Liver (tissue), 9 donors: ENCODE results near the gene LRP10. TPM values are rescaled to one million over a fixed set of nuclear protein-coding genes. Genes with fewer than 3 reads are reported as not detected.

ENCODE experiments used
- DNase-seq: peaks from one replicate; pipeline ENCODE4 v3.0.0-alpha.2; 2017; ENCODE audit warnings: low spot score
- H3K27ac ChIP-seq, 2 donors: one replicate each; pipeline ENCODE4 v1.7.0; 2013; ENCODE audit warnings: inconsistent platforms in 2 of 2, low read length in 2 of 2, control low read depth in 1 of 2, low read depth in 1 of 2, mild to moderate bottlenecking in 1 of 2
- H3K27me3 ChIP-seq, 4 donors: one replicate each; pipeline versions ENCODE4 v1.6.1 to v1.7.0; 2013; ENCODE audit warnings: low read length in 3 of 4, inconsistent platforms in 1 of 4, mild to moderate bottlenecking in 1 of 4, moderate library complexity in 1 of 4; ENCODE audit not compliant: control insufficient read depth in 4 of 4, insufficient read depth in 4 of 4
- H3K36me3 ChIP-seq, 4 donors: one replicate each; pipeline versions ENCODE4 v1.6.1 to v1.7.0; 2013; ENCODE audit warnings: low read length in 3 of 4, mild to moderate bottlenecking in 3 of 4, low read depth in 1 of 4, moderate library complexity in 1 of 4; ENCODE audit not compliant: control insufficient read depth in 4 of 4, insufficient read depth in 3 of 4
- H3K4me1 ChIP-seq, 4 donors: one replicate each; pipeline versions ENCODE4 v1.6.1 to v1.7.0; 2013; ENCODE audit warnings: low read length in 3 of 4, mild to moderate bottlenecking in 3 of 4, moderate library complexity in 1 of 4; ENCODE audit not compliant: control insufficient read depth in 4 of 4, insufficient read depth in 4 of 4
- H3K4me3 ChIP-seq, 3 donors: one replicate each; pipeline versions ENCODE4 v1.6.1 to v1.7.0; 2013; ENCODE audit warnings: low read length in 3 of 3, control low read depth in 1 of 3, low read depth in 1 of 3, mild to moderate bottlenecking in 1 of 3
- H3K9ac ChIP-seq, 2 donors: one replicate each; pipeline ENCODE4 v1.7.0; 2013; ENCODE audit warnings: low read length in 2 of 2, mild to moderate bottlenecking in 2 of 2, moderate library complexity in 2 of 2, control low read depth in 1 of 2, low read depth in 1 of 2
- H3K9me3 ChIP-seq, 4 donors: one replicate each; pipeline versions ENCODE4 v1.6.1 to v1.7.0; 2013; ENCODE audit warnings: low read length in 3 of 4; ENCODE audit not compliant: control insufficient read depth in 4 of 4
- EGR1 ChIP-seq, 2 donors: IDR thresholded peaks; 2 replicates each; pipeline ENCODE4 v1.6.1; 2016 to 2018; ENCODE audit warnings: antibody characterized with exemption in 2 of 2, low read depth in 2 of 2
- FOXA1 ChIP-seq: IDR thresholded peaks from 2 replicates; pipeline ENCODE4 v1.6.1; 2016; ENCODE audit warnings: antibody characterized with exemption
- FOXA2 ChIP-seq: IDR thresholded peaks from 2 replicates; pipeline ENCODE4 v1.6.1; 2016; ENCODE audit warnings: antibody characterized with exemption
- GABPA ChIP-seq, 2 donors: IDR thresholded peaks in 1 of 2; conservative IDR thresholded peaks in 1 of 2; 2 replicates each; pipeline ENCODE4 v1.6.1; 2016; ENCODE audit warnings: antibody characterized with exemption in 2 of 2, mild to moderate bottlenecking in 1 of 2, moderate library complexity in 1 of 2
- HNF4A ChIP-seq, 2 donors: conservative IDR thresholded peaks; 2 replicates each; pipeline ENCODE4 v1.6.1; 2016; ENCODE audit warnings: antibody characterized with exemption in 2 of 2, mild to moderate bottlenecking in 2 of 2
- HNF4G ChIP-seq: IDR thresholded peaks from 2 replicates; pipeline ENCODE4 v1.6.1; 2016; ENCODE audit warnings: antibody characterized with exemption
- JUND ChIP-seq, 2 donors: IDR thresholded peaks; 2 replicates each; pipeline ENCODE4 v1.6.1; 2016; ENCODE audit warnings: antibody characterized with exemption in 2 of 2
- NR2F2 ChIP-seq: IDR thresholded peaks from 2 replicates; pipeline ENCODE4 v1.6.1; 2016; ENCODE audit warnings: antibody characterized with exemption
- RXRA ChIP-seq, 2 donors: IDR thresholded peaks; 2 replicates each; pipeline ENCODE4 v1.6.1; 2017 to 2018; ENCODE audit warnings: antibody characterized with exemption in 2 of 2, mild to moderate bottlenecking in 1 of 2
- SP1 ChIP-seq: IDR thresholded peaks from 2 replicates; pipeline ENCODE4 v1.6.1; 2018; ENCODE audit warnings: antibody characterized with exemption, mild to moderate bottlenecking
- TAF1 ChIP-seq: conservative IDR thresholded peaks from 2 replicates; pipeline ENCODE4 v1.6.1; 2016; ENCODE audit warnings: antibody characterized with exemption, mild to moderate bottlenecking
- YY1 ChIP-seq: IDR thresholded peaks from 2 replicates; pipeline ENCODE4 v1.6.1; 2016; ENCODE audit warnings: antibody characterized with exemption, mild to moderate bottlenecking
- WGBS: extraction: QIAGEN DNeasy Blood & Tissue Kit; methylation state at CpG from one replicate; pipeline ENCODE4 v1.1.7; 2013; 5-methylcytosine and 5-hydroxymethylcytosine counted together
- polyA plus RNA-seq, 2 donors: library from polyadenylated mRNA; stranded (reverse) in 1 of 2; unstranded in 1 of 2; fragments of 200-250 nt in 1 of 2; fragments of >200 nt in 1 of 2; fragmentation: Nextera tagmentation in 1 of 2; extraction: Ambion mirVana in 1 of 2; gene quantifications; one replicate each; pipeline versions ENCODE4 v1.2.1 to v1.2.3, GENCODE V29; 2013 to 2015
- total RNA-seq, 2 donors: library from RNA; depleted of rRNA; stranded (reverse); fragments of >200 nt; gene quantifications; one replicate each; pipeline ENCODE4 v1.2.3, GENCODE V29; 2014
- TF ChIP-seq, protein P1 (sequence below): fragments of 150-350 bp; IDR thresholded peaks from 2 replicates; pipeline ENCODE4 v1.5.1; 2017; ENCODE audit warnings: improper control_type of control experiment, low read depth, low read length; ENCODE audit not compliant: missing input control
- TF ChIP-seq, protein P2 (sequence below): IDR thresholded peaks from 2 replicates; pipeline ENCODE4 v1.6.1; 2016; ENCODE audit warnings: antibody characterized with exemption
- TF ChIP-seq, protein P3 (sequence below): IDR thresholded peaks from 2 replicates; pipeline ENCODE4 v1.6.1; 2016; ENCODE audit warnings: antibody characterized with exemption
- TF ChIP-seq, protein P4 (sequence below): IDR thresholded peaks from 2 replicates; pipeline ENCODE4 v1.6.1; 2016; ENCODE audit warnings: antibody characterized with exemption, mild to moderate bottlenecking
- TF ChIP-seq, protein P5 (sequence below): IDR thresholded peaks from 2 replicates; pipeline ENCODE4 v1.6.1; 2016; ENCODE audit warnings: antibody characterized with exemption
- donor health status: healthy.
- donor health status: healthy.
- donor health status: healthy.
- donor health status: healthy.
- donor health status: healthy.

LRP10 gene
- total and polyA plus RNA-seq, 4 donors, result 19.5 to 61.7 (median 31.3) TPM

DNA sequence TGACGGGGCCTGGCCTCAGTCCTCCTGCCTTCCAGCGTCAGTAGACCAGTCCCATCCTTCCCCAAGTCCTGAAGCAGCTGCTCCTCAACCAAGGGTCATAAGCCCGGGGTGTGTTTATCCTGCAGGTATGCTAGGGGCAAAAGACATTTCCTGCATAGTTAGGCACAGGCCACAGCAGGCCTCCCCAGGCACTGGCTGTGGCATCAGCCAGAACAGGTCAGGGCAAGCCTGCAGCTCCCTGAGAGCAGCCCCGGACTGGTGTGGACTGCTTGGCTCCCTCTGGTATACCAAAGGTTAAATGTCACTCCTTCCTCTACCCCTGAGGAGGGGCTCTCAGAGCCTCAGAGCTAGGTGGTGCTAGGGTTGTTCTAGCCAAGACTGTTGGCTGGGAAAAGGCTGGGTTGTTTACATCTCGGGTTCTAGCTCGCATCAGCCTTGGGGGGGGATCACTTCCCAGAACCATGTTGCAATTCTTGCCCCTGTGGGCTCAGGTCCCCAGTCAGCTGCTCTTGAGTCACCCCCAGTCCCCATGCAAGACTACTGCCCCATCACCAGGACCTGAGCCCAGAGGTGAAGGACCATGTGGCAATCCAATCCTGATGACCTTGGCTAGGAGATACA is 32.3 kb upstream of the LRP10 start:
- H3K4me3 ChIP-seq, result no peak overlapping the region
- 76% methylated on average over 6 of the region's 6 CpGs for WGBS
- TF ChIP-seq GABPA (IDR thresholded peaks at IDR 0.05 in 1 of 2, conservative IDR thresholded peaks at IDR 0.05 in 1 of 2) (no peak), SP1 (no peak), HNF4A (conservative IDR thresholded peaks at IDR 0.05) (no peak), JUND (IDR thresholded peaks at IDR 0.05) (no peak), RXRA (IDR thresholded peaks at IDR 0.05) (no peak), NR2F2 (no peak), HNF4G (no peak), EGR1 (IDR thresholded peaks at IDR 0.05; ENCODE audit: low read depth in 2 of 2) (no peak), YY1 (no peak), FOXA1 (no peak), TAF1 (no peak), FOXA2 (no peak)
- TF ChIP-seq, protein P1, sequence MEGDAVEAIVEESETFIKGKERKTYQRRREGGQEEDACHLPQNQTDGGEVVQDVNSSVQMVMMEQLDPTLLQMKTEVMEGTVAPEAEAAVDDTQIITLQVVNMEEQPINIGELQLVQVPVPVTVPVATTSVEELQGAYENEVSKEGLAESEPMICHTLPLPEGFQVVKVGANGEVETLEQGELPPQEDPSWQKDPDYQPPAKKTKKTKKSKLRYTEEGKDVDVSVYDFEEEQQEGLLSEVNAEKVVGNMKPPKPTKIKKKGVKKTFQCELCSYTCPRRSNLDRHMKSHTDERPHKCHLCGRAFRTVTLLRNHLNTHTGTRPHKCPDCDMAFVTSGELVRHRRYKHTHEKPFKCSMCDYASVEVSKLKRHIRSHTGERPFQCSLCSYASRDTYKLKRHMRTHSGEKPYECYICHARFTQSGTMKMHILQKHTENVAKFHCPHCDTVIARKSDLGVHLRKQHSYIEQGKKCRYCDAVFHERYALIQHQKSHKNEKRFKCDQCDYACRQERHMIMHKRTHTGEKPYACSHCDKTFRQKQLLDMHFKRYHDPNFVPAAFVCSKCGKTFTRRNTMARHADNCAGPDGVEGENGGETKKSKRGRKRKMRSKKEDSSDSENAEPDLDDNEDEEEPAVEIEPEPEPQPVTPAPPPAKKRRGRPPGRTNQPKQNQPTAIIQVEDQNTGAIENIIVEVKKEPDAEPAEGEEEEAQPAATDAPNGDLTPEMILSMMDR, result no peak
- TF ChIP-seq, protein P2, sequence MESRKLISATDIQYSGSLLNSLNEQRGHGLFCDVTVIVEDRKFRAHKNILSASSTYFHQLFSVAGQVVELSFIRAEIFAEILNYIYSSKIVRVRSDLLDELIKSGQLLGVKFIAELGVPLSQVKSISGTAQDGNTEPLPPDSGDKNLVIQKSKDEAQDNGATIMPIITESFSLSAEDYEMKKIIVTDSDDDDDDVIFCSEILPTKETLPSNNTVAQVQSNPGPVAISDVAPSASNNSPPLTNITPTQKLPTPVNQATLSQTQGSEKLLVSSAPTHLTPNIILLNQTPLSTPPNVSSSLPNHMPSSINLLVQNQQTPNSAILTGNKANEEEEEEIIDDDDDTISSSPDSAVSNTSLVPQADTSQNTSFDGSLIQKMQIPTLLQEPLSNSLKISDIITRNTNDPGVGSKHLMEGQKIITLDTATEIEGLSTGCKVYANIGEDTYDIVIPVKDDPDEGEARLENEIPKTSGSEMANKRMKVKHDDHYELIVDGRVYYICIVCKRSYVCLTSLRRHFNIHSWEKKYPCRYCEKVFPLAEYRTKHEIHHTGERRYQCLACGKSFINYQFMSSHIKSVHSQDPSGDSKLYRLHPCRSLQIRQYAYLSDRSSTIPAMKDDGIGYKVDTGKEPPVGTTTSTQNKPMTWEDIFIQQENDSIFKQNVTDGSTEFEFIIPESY, result no peak
- TF ChIP-seq, protein P3, sequence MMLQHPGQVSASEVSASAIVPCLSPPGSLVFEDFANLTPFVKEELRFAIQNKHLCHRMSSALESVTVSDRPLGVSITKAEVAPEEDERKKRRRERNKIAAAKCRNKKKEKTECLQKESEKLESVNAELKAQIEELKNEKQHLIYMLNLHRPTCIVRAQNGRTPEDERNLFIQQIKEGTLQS, result no peak
- TF ChIP-seq, protein P4, sequence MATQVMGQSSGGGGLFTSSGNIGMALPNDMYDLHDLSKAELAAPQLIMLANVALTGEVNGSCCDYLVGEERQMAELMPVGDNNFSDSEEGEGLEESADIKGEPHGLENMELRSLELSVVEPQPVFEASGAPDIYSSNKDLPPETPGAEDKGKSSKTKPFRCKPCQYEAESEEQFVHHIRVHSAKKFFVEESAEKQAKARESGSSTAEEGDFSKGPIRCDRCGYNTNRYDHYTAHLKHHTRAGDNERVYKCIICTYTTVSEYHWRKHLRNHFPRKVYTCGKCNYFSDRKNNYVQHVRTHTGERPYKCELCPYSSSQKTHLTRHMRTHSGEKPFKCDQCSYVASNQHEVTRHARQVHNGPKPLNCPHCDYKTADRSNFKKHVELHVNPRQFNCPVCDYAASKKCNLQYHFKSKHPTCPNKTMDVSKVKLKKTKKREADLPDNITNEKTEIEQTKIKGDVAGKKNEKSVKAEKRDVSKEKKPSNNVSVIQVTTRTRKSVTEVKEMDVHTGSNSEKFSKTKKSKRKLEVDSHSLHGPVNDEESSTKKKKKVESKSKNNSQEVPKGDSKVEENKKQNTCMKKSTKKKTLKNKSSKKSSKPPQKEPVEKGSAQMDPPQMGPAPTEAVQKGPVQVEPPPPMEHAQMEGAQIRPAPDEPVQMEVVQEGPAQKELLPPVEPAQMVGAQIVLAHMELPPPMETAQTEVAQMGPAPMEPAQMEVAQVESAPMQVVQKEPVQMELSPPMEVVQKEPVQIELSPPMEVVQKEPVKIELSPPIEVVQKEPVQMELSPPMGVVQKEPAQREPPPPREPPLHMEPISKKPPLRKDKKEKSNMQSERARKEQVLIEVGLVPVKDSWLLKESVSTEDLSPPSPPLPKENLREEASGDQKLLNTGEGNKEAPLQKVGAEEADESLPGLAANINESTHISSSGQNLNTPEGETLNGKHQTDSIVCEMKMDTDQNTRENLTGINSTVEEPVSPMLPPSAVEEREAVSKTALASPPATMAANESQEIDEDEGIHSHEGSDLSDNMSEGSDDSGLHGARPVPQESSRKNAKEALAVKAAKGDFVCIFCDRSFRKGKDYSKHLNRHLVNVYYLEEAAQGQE, result no peak
- TF ChIP-seq, protein P5, sequence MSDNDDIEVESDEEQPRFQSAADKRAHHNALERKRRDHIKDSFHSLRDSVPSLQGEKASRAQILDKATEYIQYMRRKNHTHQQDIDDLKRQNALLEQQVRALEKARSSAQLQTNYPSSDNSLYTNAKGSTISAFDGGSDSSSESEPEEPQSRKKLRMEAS, result no peak
- peaks cover 0 to 18% (median 3%) of the 10 kb centered on the region in 4 donors for H3K4me1 ChIP-seq
- no peaks in the 10 kb centered on the region for H3K27me3 ChIP-seq
- H3K9ac ChIP-seq, result no peak overlapping the region
- no peak overlapping the region for H3K27ac ChIP-seq
- no peaks in the 10 kb centered on the region for H3K9me3 ChIP-seq
- peaks cover 0 to 2% (median 1%) of the 10 kb centered on the region in 4 donors for H3K36me3 ChIP-seq
- no peak for DNase-seq
